Adipocyte (in vitro differentiated cells): Measurements from ENCODE around the gene HOXC5.

Source experiments
- DNase-seq: peaks from one replicate; pipeline ENCODE4 v3.0.0-alpha.2; 2015; ENCODE audit warnings: low read depth
- H3K27me3 ChIP-seq: replicated peaks from 2 replicates; pipeline ENCODE4 v1.7.0; 2013; ENCODE audit warnings: mild to moderate bottlenecking, low read length, moderate library complexity; ENCODE audit not compliant: control insufficient read depth, insufficient read depth
- H3K36me3 ChIP-seq: 2 replicates; pipeline ENCODE4 v1.7.0; 2013; ENCODE audit warnings: low read length, mild to moderate bottlenecking, moderate library complexity; ENCODE audit not compliant: control insufficient read depth, insufficient read depth, severe bottlenecking
- H3K4me1 ChIP-seq: 2 replicates; pipeline ENCODE4 v1.7.0; 2013; ENCODE audit warnings: mild to moderate bottlenecking, low read length, moderate library complexity; ENCODE audit not compliant: control insufficient read depth, insufficient read depth
- H3K4me3 ChIP-seq: 2 replicates; pipeline ENCODE4 v1.7.0; 2013; ENCODE audit warnings: mild to moderate bottlenecking, low read length, moderate library complexity
- H3K9ac ChIP-seq: 2 replicates; pipeline ENCODE4 v1.7.0; 2013; ENCODE audit warnings: mild to moderate bottlenecking, low read length, moderate library complexity
- H3K9me3 ChIP-seq: 2 replicates; pipeline ENCODE4 v1.7.0; 2013; ENCODE audit warnings: mild to moderate bottlenecking, low read length, moderate library complexity; ENCODE audit not compliant: control insufficient read depth

HOXC5 gene

DNA sequence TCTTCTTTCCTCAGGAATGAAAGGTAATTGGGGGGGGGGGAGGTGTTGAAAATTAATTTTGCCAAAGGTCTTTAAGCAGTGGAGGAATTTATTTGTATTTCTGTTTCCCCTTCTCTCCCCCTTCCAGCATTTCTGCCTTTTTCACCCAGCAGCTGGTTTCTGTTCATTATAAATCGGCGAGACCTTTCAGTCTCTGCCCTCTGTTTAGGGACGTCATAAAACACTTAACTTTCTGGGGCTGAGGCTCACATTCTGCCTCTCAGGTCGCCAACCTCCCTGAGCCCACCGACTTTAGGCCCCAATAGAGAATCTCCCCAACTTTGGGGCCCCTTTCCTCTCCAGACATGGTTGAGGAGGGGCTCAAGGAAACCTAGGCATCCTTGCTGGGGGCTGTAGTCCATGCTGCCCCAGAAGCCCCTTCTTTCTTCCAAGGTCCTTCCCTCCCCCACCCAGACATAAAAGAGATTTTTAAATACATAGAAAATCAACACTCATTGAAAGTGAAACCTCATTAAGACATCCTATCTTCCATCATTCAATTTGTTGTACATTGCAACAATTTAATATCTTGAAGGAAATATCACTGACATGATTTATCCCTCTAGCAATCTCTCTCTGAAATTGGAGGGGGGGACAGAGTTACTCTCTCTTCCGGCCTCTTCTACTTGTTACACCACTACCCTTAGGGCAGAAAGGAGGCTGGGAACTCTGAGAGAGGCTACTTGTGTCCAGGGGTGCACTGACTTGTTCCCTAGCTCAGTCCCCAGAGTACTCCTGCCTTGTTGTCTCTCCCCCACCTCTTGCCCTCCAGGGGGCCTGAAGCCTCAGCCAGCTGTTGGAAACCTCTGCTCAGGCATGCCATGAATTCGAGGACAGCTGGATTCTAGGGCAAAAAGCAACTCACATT, 7.1 kb upstream of the HOXC5 start:
- Histone ChIP-seq H3K27me3 (no peaks in the 10 kb centered on the region), H3K9ac (peak overlapping the region; percentile 99), H3K9me3 (no peaks in the 10 kb centered on the region), H3K4me1 (peaks cover 72% of the 10 kb centered on the region), H3K4me3 (peak overlapping the region; percentile 82), H3K36me3 (peaks cover 10% of the 10 kb centered on the region)
- no peak for DNase-seq

DNA sequence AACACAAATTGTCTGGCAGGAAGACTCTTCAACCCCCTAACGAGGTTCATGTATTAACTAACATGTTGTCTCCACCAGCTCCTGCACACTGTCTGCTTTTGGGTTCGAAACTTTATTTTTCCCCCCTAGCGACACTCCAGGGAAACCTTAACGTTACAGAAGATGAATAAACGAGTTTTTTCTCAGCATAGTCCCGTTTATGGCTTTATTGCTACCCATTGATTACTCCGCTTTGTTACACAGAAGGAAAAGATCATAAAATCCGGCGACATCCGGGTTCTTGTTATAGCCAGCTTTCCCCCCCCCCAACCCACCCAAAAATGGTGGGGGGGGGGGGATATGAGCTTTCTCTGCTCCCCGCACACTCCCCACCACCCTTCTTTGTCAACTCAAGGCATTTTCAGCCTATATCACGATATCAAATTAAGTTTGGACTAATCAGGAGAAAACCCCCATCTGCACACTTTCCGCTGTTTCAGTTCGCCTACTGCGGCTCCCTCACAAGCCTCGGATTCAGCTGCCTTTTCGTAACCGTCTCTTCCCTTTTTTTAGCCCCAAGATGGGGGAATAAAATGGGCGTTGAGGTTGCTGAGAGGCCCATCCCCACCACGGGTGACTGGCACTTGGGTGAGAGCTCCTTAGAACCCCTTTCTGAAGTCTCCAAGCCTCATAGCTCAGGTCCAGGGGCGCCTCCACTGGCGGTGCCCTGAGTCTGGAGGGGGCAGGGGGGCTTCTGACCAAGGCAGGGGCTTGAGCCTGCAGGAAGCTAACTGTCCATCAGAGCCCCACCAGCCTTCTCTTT, 6.0 kb upstream of the HOXC5 start:
- Histone ChIP-seq H3K9ac (peak overlapping the region; percentile 99), H3K9me3 (no peaks in the 10 kb centered on the region), H3K4me1 (peaks cover 72% of the 10 kb centered on the region), H3K36me3 (peaks cover 10% of the 10 kb centered on the region), H3K4me3 (peak overlapping the region; percentile 82), H3K27me3 (no peaks in the 10 kb centered on the region)
- no peak for DNase-seq

DNA sequence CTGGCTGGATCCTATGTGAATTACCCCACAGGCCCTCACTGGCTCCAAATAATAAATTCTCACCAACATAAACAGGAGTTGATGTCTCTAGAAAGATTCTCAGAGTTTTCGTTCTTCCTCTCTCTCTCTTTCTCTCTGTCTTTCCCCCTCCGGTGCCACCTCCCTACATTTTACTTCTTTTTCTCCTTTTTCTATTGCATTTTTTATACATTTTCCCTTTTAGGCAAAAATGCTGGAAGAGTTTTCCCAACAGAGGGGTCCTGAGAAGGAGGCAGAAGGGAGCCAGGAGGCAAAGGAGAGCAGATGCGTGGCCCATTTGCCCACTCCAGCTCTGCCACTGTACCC, 5.4 kb upstream of the HOXC5 start:
- Histone ChIP-seq H3K27me3 (no peaks in the 10 kb centered on the region), H3K36me3 (peaks cover 10% of the 10 kb centered on the region), H3K4me1 (peaks cover 72% of the 10 kb centered on the region), H3K9me3 (no peaks in the 10 kb centered on the region), H3K4me3 (peak overlapping the region; percentile 82), H3K9ac (peak overlapping the region; percentile 99)
- DNase-seq = no peak

DNA sequence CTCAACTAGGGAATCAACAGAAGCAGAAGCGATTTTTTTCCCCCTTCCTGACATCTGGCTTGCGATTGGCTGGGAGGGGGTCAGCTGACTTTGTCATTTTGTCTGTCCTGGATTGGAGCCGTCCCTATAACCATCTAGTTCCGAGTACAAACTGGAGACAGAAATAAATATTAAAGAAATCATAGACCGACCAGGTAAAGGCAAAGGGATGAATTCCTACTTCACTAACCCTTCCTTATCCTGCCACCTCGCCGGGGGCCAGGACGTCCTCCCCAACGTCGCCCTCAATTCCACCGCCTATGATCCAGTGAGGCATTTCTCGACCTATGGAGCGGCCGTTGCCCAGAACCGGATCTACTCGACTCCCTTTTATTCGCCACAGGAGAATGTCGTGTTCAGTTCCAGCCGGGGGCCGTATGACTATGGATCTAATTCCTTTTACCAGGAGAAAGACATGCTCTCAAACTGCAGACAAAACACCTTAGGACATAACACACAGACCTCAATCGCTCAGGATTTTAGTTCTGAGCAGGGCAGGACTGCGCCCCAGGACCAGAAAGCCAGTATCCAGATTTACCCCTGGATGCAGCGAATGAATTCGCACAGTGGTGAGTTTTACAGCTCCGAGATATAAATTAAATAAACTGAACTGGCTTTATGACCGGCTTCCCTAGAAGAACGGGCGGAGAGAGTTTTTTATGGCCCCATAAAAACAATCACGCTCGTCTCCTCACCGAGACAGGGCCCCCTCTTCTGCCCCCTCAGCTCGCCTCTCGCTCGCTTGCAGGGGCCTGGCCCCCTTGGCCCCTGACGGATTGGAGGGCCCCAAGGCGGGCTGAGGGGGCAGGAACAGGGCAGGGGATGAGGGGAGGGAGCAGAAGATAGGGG, 4.3 kb upstream of the HOXC5 start, which contains the start of gene HOXC6:
Gene HOXC6 (plus strand): TSS at position 127 of the 888 bp plus-strand sequence. CDS start 82 bp downstream, at position 209.
- peak within 1 kb of the TSS; percentile 83 for H3K4me3 ChIP-seq
- H3K27me3 ChIP-seq = no peaks in the 10 kb centered on the region
- peaks cover 61% of the 10 kb centered on the region for H3K4me1 ChIP-seq
- DNase-seq = no peak
- H3K36me3 ChIP-seq = peaks cover 10% of the 10 kb centered on the region
- H3K9me3 ChIP-seq = no peaks in the 10 kb centered on the region
- H3K9ac ChIP-seq = peak within 1 kb of the TSS; percentile 99

DNA sequence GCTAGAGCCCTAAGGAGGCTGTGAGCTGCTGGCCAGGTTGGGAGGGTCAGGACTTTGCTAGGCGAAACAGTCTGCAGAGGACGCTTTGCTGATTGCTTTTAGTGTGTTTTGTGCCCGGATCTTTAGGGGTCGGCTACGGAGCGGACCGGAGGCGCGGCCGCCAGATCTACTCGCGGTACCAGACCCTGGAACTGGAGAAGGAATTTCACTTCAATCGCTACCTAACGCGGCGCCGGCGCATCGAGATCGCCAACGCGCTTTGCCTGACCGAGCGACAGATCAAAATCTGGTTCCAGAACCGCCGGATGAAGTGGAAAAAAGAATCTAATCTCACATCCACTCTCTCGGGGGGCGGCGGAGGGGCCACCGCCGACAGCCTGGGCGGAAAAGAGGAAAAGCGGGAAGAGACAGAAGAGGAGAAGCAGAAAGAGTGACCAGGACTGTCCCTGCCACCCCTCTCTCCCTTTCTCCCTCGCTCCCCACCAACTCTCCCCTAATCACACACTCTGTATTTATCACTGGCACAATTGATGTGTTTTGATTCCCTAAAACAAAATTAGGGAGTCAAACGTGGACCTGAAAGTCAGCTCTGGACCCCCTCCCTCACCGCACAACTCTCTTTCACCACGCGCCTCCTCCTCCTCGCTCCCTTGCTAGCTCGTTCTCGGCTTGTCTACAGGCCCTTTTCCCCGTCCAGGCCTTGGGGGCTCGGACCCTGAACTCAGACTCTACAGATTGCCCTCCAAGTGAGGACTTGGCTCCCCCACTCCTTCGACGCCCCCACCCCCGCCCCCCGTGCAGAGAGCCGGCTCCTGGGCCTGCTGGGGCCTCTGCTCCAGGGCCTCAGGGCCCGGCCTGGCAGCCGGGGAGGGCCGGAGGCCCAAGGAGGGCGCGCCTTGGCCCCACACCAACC, 3.1 kb upstream of the HOXC5 start:
- Histone ChIP-seq H3K27me3 (no peaks in the 10 kb centered on the region), H3K36me3 (peaks cover 10% of the 10 kb centered on the region), H3K9ac (peak overlapping the region; percentile 99), H3K9me3 (no peaks in the 10 kb centered on the region), H3K4me3 (peak overlapping the region; percentile 83), H3K4me1 (peaks cover 55% of the 10 kb centered on the region)
- DNase-seq = no peak

DNA sequence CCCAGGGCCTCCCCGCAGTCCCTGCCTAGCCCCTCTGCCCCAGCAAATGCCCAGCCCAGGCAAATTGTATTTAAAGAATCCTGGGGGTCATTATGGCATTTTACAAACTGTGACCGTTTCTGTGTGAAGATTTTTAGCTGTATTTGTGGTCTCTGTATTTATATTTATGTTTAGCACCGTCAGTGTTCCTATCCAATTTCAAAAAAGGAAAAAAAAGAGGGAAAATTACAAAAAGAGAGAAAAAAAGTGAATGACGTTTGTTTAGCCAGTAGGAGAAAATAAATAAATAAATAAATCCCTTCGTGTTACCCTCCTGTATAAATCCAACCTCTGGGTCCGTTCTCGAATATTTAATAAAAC, 2.4 kb upstream of the HOXC5 start:
- DNase-seq = no peak
- peaks cover 55% of the 10 kb centered on the region for H3K4me1 ChIP-seq
- H3K4me3 ChIP-seq = peak overlapping the region; percentile 83
- peak overlapping the region; percentile 99 for H3K9ac ChIP-seq
- H3K27me3 ChIP-seq = no peaks in the 10 kb centered on the region
- peaks cover 10% of the 10 kb centered on the region for H3K36me3 ChIP-seq
- H3K9me3 ChIP-seq = no peaks in the 10 kb centered on the region

DNA sequence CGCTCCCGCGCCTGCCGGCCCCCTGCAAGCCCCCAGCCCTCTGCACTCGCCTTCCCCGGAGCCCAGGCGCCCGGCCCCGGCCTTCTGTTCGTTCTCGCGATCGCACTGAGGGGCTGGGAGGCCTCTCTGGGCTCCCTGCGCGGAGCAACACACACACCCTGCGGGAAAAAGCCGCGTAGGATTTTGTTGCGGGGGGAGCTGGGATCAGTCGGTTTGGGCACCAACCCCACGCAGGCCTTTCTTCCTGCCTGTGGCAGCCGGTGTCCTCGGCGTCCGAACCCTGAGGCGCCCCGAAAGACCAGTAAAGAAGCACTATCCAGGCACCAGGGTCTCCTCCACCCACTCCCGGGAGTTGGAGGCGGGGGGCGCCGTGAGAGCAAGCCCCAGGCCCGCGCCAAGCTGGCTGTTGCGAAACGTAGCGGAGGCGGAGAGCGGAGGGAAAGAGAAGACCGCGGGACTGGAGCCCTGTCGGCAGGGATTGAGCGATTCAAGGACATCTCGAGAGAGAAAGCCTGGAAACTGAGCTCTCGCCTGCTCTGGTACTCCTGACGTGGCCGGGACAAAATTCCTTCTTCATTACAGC, 1.9 kb upstream of the HOXC5 start:
- peaks cover 53% of the 10 kb centered on the region for H3K4me1 ChIP-seq
- H3K4me3 ChIP-seq = peak overlapping the region; percentile 83
- H3K36me3 ChIP-seq = peaks cover 10% of the 10 kb centered on the region
- no peaks in the 10 kb centered on the region for H3K27me3 ChIP-seq
- DNase-seq = peak; percentile 60
- peak overlapping the region; percentile 99 for H3K9ac ChIP-seq
- no peaks in the 10 kb centered on the region for H3K9me3 ChIP-seq

DNA sequence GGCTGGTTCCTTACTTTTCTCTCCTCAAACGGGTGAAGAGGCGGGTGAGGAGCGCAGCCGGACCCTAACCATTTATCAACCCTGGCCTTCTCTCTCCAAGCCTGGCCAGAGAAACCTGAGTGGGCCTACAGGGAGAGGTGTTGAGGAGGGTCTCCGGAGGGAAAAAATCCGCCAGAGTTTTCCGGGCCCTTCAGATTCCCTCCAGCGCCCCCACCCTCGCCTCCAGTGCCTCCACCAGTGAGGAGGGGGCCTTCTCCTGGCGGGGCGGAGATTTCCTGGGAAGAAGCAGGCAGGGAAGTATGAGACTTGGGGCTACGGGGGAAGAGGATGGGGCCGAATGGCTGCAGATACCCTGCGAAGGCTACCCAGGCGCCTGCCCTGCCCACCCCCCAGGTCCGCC, 1.4 kb upstream of the HOXC5 start:
- H3K4me3 ChIP-seq = peak overlapping the region; percentile 83
- DNase-seq = no peak
- H3K9me3 ChIP-seq = no peaks in the 10 kb centered on the region
- H3K36me3 ChIP-seq = peaks cover 10% of the 10 kb centered on the region
- no peaks in the 10 kb centered on the region for H3K27me3 ChIP-seq
- peak overlapping the region; percentile 99 for H3K9ac ChIP-seq
- H3K4me1 ChIP-seq = peaks cover 53% of the 10 kb centered on the region

DNA sequence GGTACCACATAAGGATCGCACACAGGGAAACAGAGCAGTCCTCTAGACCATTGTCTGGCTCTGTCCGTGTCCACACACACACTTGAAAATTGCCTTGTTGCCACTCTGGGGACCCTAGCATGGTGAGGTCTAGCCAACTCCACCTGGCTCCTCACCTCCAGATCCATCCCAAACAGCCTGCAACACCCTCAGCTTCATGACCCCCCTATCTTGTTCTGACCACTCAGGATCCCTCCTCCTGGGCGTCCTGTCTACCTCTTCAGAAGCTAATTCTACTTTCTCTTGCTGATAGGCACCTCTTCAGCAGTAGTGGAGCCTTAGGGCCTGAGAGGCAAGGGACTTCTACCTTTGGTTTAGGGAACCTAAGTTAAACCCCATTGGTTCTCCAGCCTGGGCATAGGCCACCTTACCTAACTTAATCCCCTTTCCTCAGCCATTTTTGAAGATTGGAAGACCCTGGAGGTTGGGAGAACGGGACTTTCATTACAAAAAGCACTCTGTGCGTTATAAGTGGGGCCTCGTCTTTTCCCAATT, 697 bp upstream of the HOXC5 start:
- H3K9me3 ChIP-seq = no peaks in the 10 kb centered on the region
- DNase-seq = no peak
- peaks cover 10% of the 10 kb centered on the region for H3K36me3 ChIP-seq
- H3K27me3 ChIP-seq = no peaks in the 10 kb centered on the region
- peak overlapping the region; percentile 99 for H3K9ac ChIP-seq
- H3K4me1 ChIP-seq = peaks cover 53% of the 10 kb centered on the region
- peak overlapping the region; percentile 83 for H3K4me3 ChIP-seq
